RWPE2 (cell line): Measurements from ENCODE around the gene TAS1R3.

Source experiments
- ATAC-seq: fragments of 200-7000 bp; cut with Tn5 transposase; 3 replicates; pipeline ENCODE4 v1.9.1; 2021; ENCODE audit warnings: low read depth
- DNase-seq: peaks from one replicate; pipeline ENCODE4 v3.0.0-alpha.2; 2020; ENCODE audit warnings: low spot score
- H3K27ac ChIP-seq: fragments of 450-650 bp; 2 replicates; pipeline ENCODE4 v1.5.1; 2017; ENCODE audit warnings: mild to moderate bottlenecking; ENCODE audit not compliant: poor library complexity, severe bottlenecking
- H3K27me3 ChIP-seq: fragments of 250-450 bp; sonication (Bioruptor Pico); 2 replicates; pipeline ENCODE4 v1.5.1; 2021; ENCODE audit warnings: mild to moderate bottlenecking, moderate library complexity; ENCODE audit not compliant: insufficient read depth, poor library complexity, severe bottlenecking
- H3K36me3 ChIP-seq: fragments of 250-450 bp; sonication (Bioruptor Pico); 2 replicates; pipeline ENCODE4 v1.5.1; 2020; ENCODE audit warnings: low read depth, mild to moderate bottlenecking, moderate library complexity
- H3K4me1 ChIP-seq: fragments of 250-450 bp; sonication (Bioruptor Pico); 2 replicates; pipeline ENCODE4 v1.5.1; 2021; ENCODE audit warnings: mild to moderate bottlenecking, moderate library complexity; ENCODE audit not compliant: insufficient read depth, poor library complexity, severe bottlenecking
- H3K4me3 ChIP-seq: fragments of 250-450 bp; sonication (Bioruptor Pico); 2 replicates; pipeline ENCODE4 v1.5.1; 2021; ENCODE audit warnings: mild to moderate bottlenecking, moderate library complexity; ENCODE audit not compliant: severe bottlenecking
- H3K9me3 ChIP-seq: fragments of 250-450 bp; sonication (Bioruptor Pico); 2 replicates; pipeline ENCODE4 v1.5.1; 2021; ENCODE audit warnings: mild to moderate bottlenecking, moderate library complexity; ENCODE audit not compliant: severe bottlenecking
- CTCF ChIP-seq: fragments of 450-650 bp; IDR thresholded peaks from one replicate; pipeline ENCODE4 v1.5.1; 2017; ENCODE audit warnings: mild to moderate bottlenecking, moderate library complexity; ENCODE audit not compliant: poor library complexity, severe bottlenecking

The TAS1R3 gene

GRCh38 chr1:1317420-1317819, 13.7 kb upstream of the TAS1R3 start:
- Histone ChIP-seq H3K9me3 (no peaks in the 10 kb centered on the region), H3K4me1 (peaks cover 6% of the 10 kb centered on the region), H3K27ac (peak overlapping the region; percentile 46), H3K27me3 (no peaks in the 10 kb centered on the region), H3K4me3 (no peak overlapping the region), H3K36me3 (peaks cover 79% of the 10 kb centered on the region)
- no peak for DNase-seq
- TF ChIP-seq CTCF, result no peak
- no peak for ATAC-seq

- H3K4me3 ChIP-seq, result no peak overlapping the region
- peak overlapping the region; percentile 46 for H3K27ac ChIP-seq
- peak; percentile 90 for ATAC-seq
- DNase-seq, result no peak
- peaks cover 71% of the 10 kb centered on the region for H3K36me3 ChIP-seq
- H3K4me1 ChIP-seq, result peaks cover 6% of the 10 kb centered on the region
- no peaks in the 10 kb centered on the region for H3K27me3 ChIP-seq
- H3K9me3 ChIP-seq, result no peaks in the 10 kb centered on the region
- TF ChIP-seq CTCF, result no peak
These were observed 12.9 kb upstream of the TAS1R3 start for GRCh38 chr1:1318131-1318652.

GRCh38 chr1:1318777-1319645, 12.1 kb upstream of the TAS1R3 start:
- no peaks in the 10 kb centered on the region for H3K9me3 ChIP-seq
- H3K4me1 ChIP-seq, result peaks cover 6% of the 10 kb centered on the region
- H3K36me3 ChIP-seq, result peaks cover 63% of the 10 kb centered on the region
- no peaks in the 10 kb centered on the region for H3K27me3 ChIP-seq
- no peak for TF ChIP-seq CTCF
- peak overlapping the region; percentile 46 for H3K27ac ChIP-seq
- DNase-seq (no peak), ATAC-seq (no peak)
- H3K4me3 ChIP-seq, result no peak overlapping the region

GRCh38 chr1:1319646-1319941, 11.5 kb upstream of the TAS1R3 start:
- DNase-seq, result no peak
- H3K4me1 ChIP-seq, result peaks cover 6% of the 10 kb centered on the region
- H3K9me3 ChIP-seq, result no peaks in the 10 kb centered on the region
- no peak overlapping the region for H3K4me3 ChIP-seq
- ATAC-seq, result no peak
- H3K36me3 ChIP-seq, result peaks cover 59% of the 10 kb centered on the region
- no peaks in the 10 kb centered on the region for H3K27me3 ChIP-seq
- TF ChIP-seq CTCF, result no peak
- H3K27ac ChIP-seq, result no peak overlapping the region
